Right lobe of liver (tissue), 6 donors: ENCODE measurements around the gene RAB3IL1. TPM values are rescaled to one million over a fixed set of nuclear protein-coding genes. Genes with fewer than 3 reads are reported as not detected.

Experiments
- ATAC-seq, 4 donors: fragments of 200-7000 bp; cut with Tn5 transposase; one replicate each; pipeline ENCODE4 v1.9.1; 2020; ENCODE audit warnings: mild to moderate bottlenecking in 4 of 4, moderate library complexity in 4 of 4
- DNase-seq, 3 donors: peaks; one replicate each; pipeline ENCODE4 v3.0.0-alpha.2; 2020
- H3K27ac ChIP-seq, 3 donors: fragments of 200-600 bp; one replicate each; pipeline ENCODE4 v1.8.0; 2022
- H3K27me3 ChIP-seq, 2 donors: fragments of 200-600 bp; one replicate each; pipeline ENCODE4 v1.8.0; 2022
- H3K36me3 ChIP-seq, 4 donors: fragments of 200-600 bp; sonication (generic) in 1 of 4; one replicate each; pipeline versions ENCODE4 v1.5.1 to v1.8.0; 2017 to 2022; ENCODE audit warnings: control low read depth in 1 of 4
- H3K4me1 ChIP-seq, 4 donors: fragments of 200-600 bp; sonication (generic) in 1 of 4; one replicate each; pipeline versions ENCODE4 v1.5.1 to v1.8.0; 2017 to 2022; ENCODE audit warnings: control low read depth in 1 of 4
- H3K4me3 ChIP-seq, 3 donors: fragments of 200-600 bp; one replicate each; pipeline ENCODE4 v1.8.0; 2022
- H3K9me3 ChIP-seq, 4 donors: fragments of 200-600 bp; sonication (generic) in 1 of 4; one replicate each; pipeline versions ENCODE4 v1.5.1 to v1.8.0; 2017 to 2022; ENCODE audit warnings: control low read depth in 1 of 4
- CTCF ChIP-seq, 4 donors: fragments of 200-600 bp in 3 of 4; fragments of 450-650 bp in 1 of 4; IDR thresholded peaks; one replicate each; pipeline versions ENCODE4 v1.5.1 to v1.8.0; 2016 to 2022; ENCODE audit warnings: antibody characterized with exemption in 4 of 4, mild to moderate bottlenecking in 2 of 4
- POLR2A ChIP-seq: fragments of 450-650 bp; IDR thresholded peaks from one replicate; pipeline ENCODE4 v1.6.1; 2017; ENCODE audit warnings: antibody characterized with exemption, mild to moderate bottlenecking
- WGBS: methylation state at CpG from one replicate; pipeline ENCODE4 v1.1.6; 2018; ENCODE audit warnings: low coverage, low lambda C conversion rate; ENCODE audit not compliant: insufficient coverage; ENCODE audit errors: missing lambda C conversion rate; 5-methylcytosine and 5-hydroxymethylcytosine counted together
- intact Hi-C, 2 donors: fragments of 100-400 bp; cut with DNase I; formaldehyde crosslinking; loops; one replicate each; pipeline versions ENCODE4 v1.11.2 to v1.14.1; 2022
- total RNA-seq, 6 experiments: library from RNA; depleted of rRNA in 2 of 6; stranded (reverse); fragments of >200 nt in 2 of 6; fragmentation: NEBNext Ultra II Directional in 3 of 6; extraction: Animal tissue kit (Norgen Biotek cat#: 25700) in 3 of 6; gene quantifications; one replicate each; pipeline versions ENCODE4 v1.1.0 to v1.2.4, GENCODE V29; 2016 to 2023
- donor health status: DM: no; HTN: yes; CAD: no.
- donor health status: DM: no; HTN: no; CAD: no.
- donor health status: DM: no; HTN: no; CAD: no.
- donor health status: DM: no; HTN: yes; CAD: no.
- donor health status: DM: no; HTN: yes; CAD: no.

RAB3IL1 gene
- total RNA-seq, 6 experiments from 2014 or later = 3.2 to 9.1 (median 4.2) TPM

DNA sequence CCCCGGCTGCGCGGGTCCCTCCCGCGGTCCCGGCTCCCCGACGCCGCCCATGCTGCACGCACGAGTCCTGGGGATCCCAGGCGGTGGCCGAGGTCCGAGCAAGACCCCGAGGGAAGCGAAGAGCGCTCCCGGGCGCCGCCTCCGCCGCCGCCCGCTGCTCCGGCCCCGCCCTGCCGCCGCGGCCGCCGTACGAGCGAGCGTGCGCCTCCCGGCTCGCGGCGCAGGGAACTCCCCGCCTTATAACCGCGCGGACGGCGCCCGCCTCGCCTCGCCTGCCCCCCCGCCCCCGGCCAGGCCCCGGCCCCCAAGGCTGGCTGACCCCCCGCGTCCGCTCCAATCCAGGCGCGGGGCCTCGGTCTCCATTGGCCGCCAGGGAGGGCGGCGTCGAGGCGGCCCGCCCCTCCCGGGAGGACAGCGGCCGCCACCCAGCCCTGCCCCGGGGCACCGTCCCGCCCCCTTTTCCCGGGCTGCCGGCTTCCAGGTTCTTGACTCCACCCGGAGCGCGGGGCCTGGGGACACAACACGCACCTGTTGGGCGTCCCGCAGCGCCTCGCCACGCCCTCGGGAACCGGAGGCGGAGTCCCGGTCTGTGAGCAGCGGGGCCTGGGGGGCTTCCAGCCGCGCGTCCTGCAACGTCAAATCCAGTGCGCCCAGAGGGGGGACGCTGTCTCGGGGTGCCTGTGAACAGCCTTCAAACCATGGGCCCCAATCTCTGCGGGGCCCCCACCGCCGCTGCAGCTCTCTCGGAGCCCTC, 25.9 kb downstream of the RAB3IL1 start, which contains the start of gene FADS3:
Gene FADS3 (minus strand): TSS at position 215 of the 754 bp plus-strand sequence. CDS start 164 bp downstream, at position 51.
- ATAC-seq = peak; percentile 89 to 98 (median 96)
- Histone ChIP-seq H3K4me1 (peaks cover 0 to 8% (median 2%) of the 10 kb centered on the region in 4 donors), H3K27me3 (no peaks in the 10 kb centered on the region), H3K4me3 (peak within 1 kb of the TSS; percentile 64 to 77 (median 72)), H3K36me3 (no peaks in the 10 kb centered on the region), H3K9me3 (no peaks in the 10 kb centered on the region), H3K27ac (peak within 1 kb of the TSS in 2 of 3 donors; percentile 31 to 45)
- TF ChIP-seq POLR2A = peak; percentile 81
- TF ChIP-seq CTCF (IDR thresholded peaks at IDR 0.05) = peak in 1 of 4 donors; percentile 6
- intact Hi-C loops = loop anchor here (10.0 kb wide), 2 partner anchors 87 to 173 kb away; no protein-coding TSS in a partner anchor
- WGBS = no CpG with 5 or more reads among the region's 96 CpGs
- DNase-seq = peak; percentile 92 to 95 (median 93)

DNA sequence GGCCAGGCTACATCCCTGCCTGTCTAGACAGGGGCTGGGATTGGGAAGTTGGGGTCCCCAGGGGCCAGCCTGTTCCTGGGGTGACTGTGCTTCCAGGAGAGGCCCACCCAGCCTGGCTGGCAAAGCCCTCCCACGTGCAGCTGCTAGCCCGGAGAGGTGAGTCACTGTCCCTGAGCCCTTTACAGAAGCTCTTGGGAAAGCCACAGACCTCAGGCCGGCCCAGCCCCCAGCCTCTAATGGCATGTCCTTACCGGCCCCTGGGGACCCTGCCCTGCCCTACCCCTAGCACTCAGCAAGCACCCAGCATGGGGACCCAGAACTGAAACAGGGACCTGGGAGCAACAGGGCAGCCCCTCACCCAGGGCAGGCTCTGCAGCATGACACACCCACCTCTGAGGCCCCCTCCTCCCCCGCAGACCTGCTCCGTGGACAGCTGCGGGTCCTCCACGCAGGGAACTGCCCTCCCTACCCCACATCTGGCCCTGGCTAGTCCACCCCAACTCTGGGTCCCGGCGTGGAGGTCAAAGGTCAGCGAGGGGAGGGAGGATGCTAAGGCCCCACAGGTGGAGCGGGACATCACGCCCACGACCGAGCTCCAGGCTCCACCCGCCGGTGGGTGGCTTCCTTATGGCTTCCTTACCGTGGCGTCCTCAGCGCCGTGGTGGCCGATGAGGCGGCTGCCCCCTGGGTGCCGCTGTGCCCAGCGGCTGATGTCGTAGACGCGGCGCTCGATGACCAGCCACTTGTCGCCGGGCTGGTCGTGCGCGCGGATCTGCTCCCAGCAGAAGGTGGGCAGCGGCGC, 26.6 kb downstream of the RAB3IL1 start:
- Histone ChIP-seq H3K27me3 (no peaks in the 10 kb centered on the region), H3K4me3 (peak overlapping the region; percentile 64 to 77 (median 72)), H3K27ac (peak overlapping the region in 2 of 3 donors; percentile 31 to 45), H3K9me3 (no peaks in the 10 kb centered on the region), H3K4me1 (peaks cover 0 to 8% (median 2%) of the 10 kb centered on the region in 4 donors), H3K36me3 (no peaks in the 10 kb centered on the region)
- intact Hi-C loops = loop anchor here (10.0 kb wide), 2 partner anchors 86 to 174 kb away; no protein-coding TSS in a partner anchor
- DNase-seq (peak in 2 of 3 donors; percentile 56 to 62), ATAC-seq (peak; percentile 1 to 34 (median 21))
- peak in 2 of 4 donors; percentile 7 to 12 for TF ChIP-seq CTCF (IDR thresholded peaks at IDR 0.05)
- no peak for TF ChIP-seq POLR2A
- no CpG with 5 or more reads among the region's 38 CpGs for WGBS

DNA sequence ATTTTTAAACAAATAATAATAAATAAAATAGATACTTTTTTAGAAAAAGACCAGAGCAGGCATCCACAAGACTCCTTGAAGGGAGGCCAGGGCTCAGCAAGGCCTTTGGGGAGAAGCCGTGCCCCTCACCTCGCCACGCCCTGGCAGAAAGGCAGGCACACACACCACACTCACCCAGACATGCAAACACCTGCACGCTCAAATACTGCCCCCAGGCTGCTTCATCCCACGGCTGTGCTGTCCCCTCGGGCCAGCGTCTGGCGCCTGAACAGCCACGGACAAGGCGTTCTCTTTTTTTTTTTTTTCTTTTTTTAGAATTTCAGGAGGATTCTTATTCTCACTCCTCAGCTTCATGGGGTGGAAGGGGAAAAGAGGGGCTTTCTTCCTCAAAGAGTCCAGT, 27.5 kb downstream of the RAB3IL1 start:
- no peak overlapping the region for H3K27ac ChIP-seq
- intact Hi-C loops = loop anchor here (10.0 kb wide), 2 partner anchors 85 to 175 kb away; no protein-coding TSS in a partner anchor
- no peak for ATAC-seq
- DNase-seq = no peak
- 91% methylated on average over 8 of the region's 10 CpGs for WGBS
- TF ChIP-seq CTCF (IDR thresholded peaks at IDR 0.05) (no peak), POLR2A (no peak)
- H3K4me3 ChIP-seq = no peak overlapping the region
- no peaks in the 10 kb centered on the region for H3K9me3 ChIP-seq
- no peaks in the 10 kb centered on the region for H3K27me3 ChIP-seq
- no peaks in the 10 kb centered on the region for H3K36me3 ChIP-seq
- H3K4me1 ChIP-seq = peaks cover 0 to 8% (median 2%) of the 10 kb centered on the region in 4 donors

GRCh38 chr11:61888590-61888989, 28.8 kb downstream of the RAB3IL1 start:
- Histone ChIP-seq H3K27ac (no peak overlapping the region), H3K9me3 (no peaks in the 10 kb centered on the region), H3K27me3 (no peaks in the 10 kb centered on the region), H3K4me1 (peaks cover 0 to 8% (median 2%) of the 10 kb centered on the region in 4 donors), H3K4me3 (no peak overlapping the region), H3K36me3 (no peaks in the 10 kb centered on the region)
- DNase-seq (no peak), ATAC-seq (no peak)
- TF ChIP-seq CTCF (IDR thresholded peaks at IDR 0.05) = no peak
- no peak for TF ChIP-seq POLR2A
- intact Hi-C loops = loop anchor here in 1 of 2 donors (10.0 kb wide), 1 partner anchor 84 kb away; no protein-coding TSS in a partner anchor
- 96% methylated on average over 8 of the region's 12 CpGs for WGBS
